Measurements from ENCODE around the gene UBE3C.

- TF ChIP-seq CTCF (IDR thresholded peaks at IDR 0.05; ENCODE audit: low read length) (no peak), EZH2 (IDR thresholded peaks at IDR 0.05; ENCODE audit: borderline replicate concordance, low read length) (no peak)
Measured at GRCh38 chr7:157253850-157254249, 115.1 kb downstream of the UBE3C start.

All from OCI-LY1 (cell line).